ENCODE results near the gene GNA12. TPM values are rescaled to one million over a fixed set of nuclear protein-coding genes. Genes with fewer than 3 reads are reported as not detected.

GNA12 gene
- total RNA-seq, 1 experiment from 2014 or later: 15.0 TPM

GRCh38 chr7:2720024-2720423 lies 124.1 kb downstream of the GNA12 start:
- no peak overlapping the region for H3K4me3 ChIP-seq (ENCODE audit: low read length)
- no peaks in the 10 kb centered on the region for H3K36me3 ChIP-seq (ENCODE audit: low read depth, low read length)
- H3K79me2 ChIP-seq (ENCODE audit: low read length): no peaks in the 10 kb centered on the region
- no peaks in the 10 kb centered on the region for H3F3A ChIP-seq (ENCODE audit: low read length, unreplicated experiment)
- no peak for DNase-seq
- H4K20me1 ChIP-seq (ENCODE audit: low read length): no peaks in the 10 kb centered on the region
- no peak overlapping the region for H3K9ac ChIP-seq (ENCODE audit: low read length)
- 0 out of 2 replicates have a peak, but pooled peaks cover 3% of the 10 kb centered on the region for H3K4me1 ChIP-seq (ENCODE audit: insufficient read depth, low read length)
- H3K9me2 ChIP-seq (replicated peaks; ENCODE audit: low read length): no peaks in the 10 kb centered on the region
- TF ChIP-seq EZH2 (IDR thresholded peaks at IDR 0.05; ENCODE audit: low read length, unreplicated experiment): no peak
- TF ChIP-seq, protein P1, sequence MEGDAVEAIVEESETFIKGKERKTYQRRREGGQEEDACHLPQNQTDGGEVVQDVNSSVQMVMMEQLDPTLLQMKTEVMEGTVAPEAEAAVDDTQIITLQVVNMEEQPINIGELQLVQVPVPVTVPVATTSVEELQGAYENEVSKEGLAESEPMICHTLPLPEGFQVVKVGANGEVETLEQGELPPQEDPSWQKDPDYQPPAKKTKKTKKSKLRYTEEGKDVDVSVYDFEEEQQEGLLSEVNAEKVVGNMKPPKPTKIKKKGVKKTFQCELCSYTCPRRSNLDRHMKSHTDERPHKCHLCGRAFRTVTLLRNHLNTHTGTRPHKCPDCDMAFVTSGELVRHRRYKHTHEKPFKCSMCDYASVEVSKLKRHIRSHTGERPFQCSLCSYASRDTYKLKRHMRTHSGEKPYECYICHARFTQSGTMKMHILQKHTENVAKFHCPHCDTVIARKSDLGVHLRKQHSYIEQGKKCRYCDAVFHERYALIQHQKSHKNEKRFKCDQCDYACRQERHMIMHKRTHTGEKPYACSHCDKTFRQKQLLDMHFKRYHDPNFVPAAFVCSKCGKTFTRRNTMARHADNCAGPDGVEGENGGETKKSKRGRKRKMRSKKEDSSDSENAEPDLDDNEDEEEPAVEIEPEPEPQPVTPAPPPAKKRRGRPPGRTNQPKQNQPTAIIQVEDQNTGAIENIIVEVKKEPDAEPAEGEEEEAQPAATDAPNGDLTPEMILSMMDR (conservative IDR thresholded peaks at IDR 0.05; ENCODE audit: low read depth, low read length): no peak
- TF ChIP-seq EZH2phosphoT487 (IDR thresholded peaks at IDR 0.05; ENCODE audit: borderline replicate concordance, low read length): no peak
- BruUV-seq (replicated peaks): no TSS peak
- ATAC-seq: no peak
- intact Hi-C loops (cut with micrococcal nuclease): loop anchor here (2.0 to 5.0 kb wide), 2 partner anchors 101 to 142 kb away; no protein-coding TSS in a partner anchor
- no peaks in the 10 kb centered on the region for H3K9me3 ChIP-seq (ENCODE audit: low read length)
- no peak overlapping the region for H2AFZ ChIP-seq (ENCODE audit: low read length)
- POLR2A ChIA-PET (ENCODE audit: unreplicated experiment): no interaction called here
- H3K27me3 ChIP-seq (ENCODE audit: low read length): no peaks in the 10 kb centered on the region
- H3K4me2 ChIP-seq (ENCODE audit: low read length): no peak overlapping the region
- no peak overlapping the region for H3K27ac ChIP-seq (ENCODE audit: low read length)
- CTCF ChIA-PET: no interaction called here

DNA sequence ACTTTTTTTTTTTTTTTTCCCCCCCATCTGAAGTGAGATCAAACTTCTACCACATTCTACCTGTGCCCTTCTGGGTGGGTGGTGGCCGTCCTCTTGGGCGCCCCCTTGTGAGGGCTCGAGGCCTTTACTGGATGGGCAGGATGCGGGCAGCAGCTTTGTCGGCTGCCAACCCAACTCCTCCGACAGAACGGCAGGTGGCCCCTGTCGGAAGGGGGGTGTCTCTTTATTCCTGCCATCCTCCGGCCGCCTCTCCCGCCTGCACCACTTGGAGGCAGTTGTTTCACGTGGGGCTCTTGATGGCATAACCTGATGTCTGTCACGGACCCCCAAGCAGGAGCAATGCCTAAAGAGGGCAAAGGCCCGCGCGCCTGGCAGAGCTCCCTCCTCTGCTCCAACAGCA lies 125.1 kb downstream of the GNA12 start:
- intact Hi-C loops (cut with micrococcal nuclease): no loop called here
- no peaks in the 10 kb centered on the region for H3K9me2 ChIP-seq (replicated peaks; ENCODE audit: low read length)
- CTCF ChIA-PET: interaction anchor here (0.6 to 0.7 kb wide), 2 partner anchors 9 to 25 kb away, joined by 3 to 4 read pairs; no protein-coding TSS in a partner anchor
- H4K20me1 ChIP-seq (ENCODE audit: low read length): no peaks in the 10 kb centered on the region
- DNase-seq: peak; percentile 25
- 0 out of 2 replicates have a peak, but pooled peaks cover 3% of the 10 kb centered on the region for H3K4me1 ChIP-seq (ENCODE audit: insufficient read depth, low read length)
- H3K79me2 ChIP-seq (ENCODE audit: low read length): no peaks in the 10 kb centered on the region
- POLR2A ChIA-PET (ENCODE audit: unreplicated experiment): no interaction called here
- no peak overlapping the region for H3K27ac ChIP-seq (ENCODE audit: low read length)
- H3K27me3 ChIP-seq (ENCODE audit: low read length): no peaks in the 10 kb centered on the region
- H3K9ac ChIP-seq (ENCODE audit: low read length): no peak overlapping the region
- ATAC-seq: no peak
- H3K4me2 ChIP-seq (ENCODE audit: low read length): no peak overlapping the region
- H3K4me3 ChIP-seq (ENCODE audit: low read length): no peak overlapping the region
- no peaks in the 10 kb centered on the region for H3K9me3 ChIP-seq (ENCODE audit: low read length)
- H2AFZ ChIP-seq (ENCODE audit: low read length): no peak overlapping the region
- H3K36me3 ChIP-seq (ENCODE audit: low read depth, low read length): no peaks in the 10 kb centered on the region
- no TSS peak for BruUV-seq (replicated peaks)
- no peak for TF ChIP-seq EZH2 (IDR thresholded peaks at IDR 0.05; ENCODE audit: low read length, unreplicated experiment)
- TF ChIP-seq, protein P1 (conservative IDR thresholded peaks at IDR 0.05; ENCODE audit: low read depth, low read length): peak; percentile 56
- no peaks in the 10 kb centered on the region for H3F3A ChIP-seq (ENCODE audit: low read length, unreplicated experiment)

DNA sequence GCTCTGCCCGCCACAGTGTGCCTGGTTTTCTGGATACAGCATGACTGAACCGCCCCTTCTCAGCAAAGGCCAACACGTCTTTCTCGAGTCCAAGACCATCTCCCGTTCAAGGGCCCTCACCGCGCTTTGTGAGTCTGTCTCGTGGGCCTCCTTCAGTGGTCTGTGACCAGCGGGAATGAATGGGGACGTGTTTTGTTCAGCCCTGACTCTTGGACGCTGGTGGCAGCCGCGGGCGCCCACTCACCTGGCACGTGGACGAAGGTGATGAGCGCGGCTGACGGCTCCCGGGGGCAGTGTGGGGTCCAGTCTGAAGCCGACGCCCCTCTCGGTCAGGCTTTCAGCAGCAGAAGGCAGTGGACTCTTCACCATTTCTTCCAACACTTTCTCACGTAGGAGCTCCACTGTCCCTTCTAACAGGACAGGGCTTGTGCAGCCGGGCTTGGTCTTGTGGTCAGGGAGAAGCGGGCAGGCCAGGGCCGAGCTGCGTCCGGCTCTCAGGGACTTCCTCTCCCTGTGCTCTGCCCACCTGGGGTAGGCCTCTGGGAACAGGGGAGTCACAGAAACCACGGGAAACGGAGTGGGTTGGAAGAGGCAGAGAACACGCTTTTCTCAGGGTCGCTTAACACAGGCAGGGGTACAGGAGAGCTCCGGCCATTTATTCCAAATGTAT lies 125.7 kb downstream of the GNA12 start:
- H3K27me3 ChIP-seq (ENCODE audit: low read length): no peaks in the 10 kb centered on the region
- no peak overlapping the region for H3K4me2 ChIP-seq (ENCODE audit: low read length)
- no peaks in the 10 kb centered on the region for H3K36me3 ChIP-seq (ENCODE audit: low read depth, low read length)
- H3K4me3 ChIP-seq (ENCODE audit: low read length): no peak overlapping the region
- no peak overlapping the region for H3K27ac ChIP-seq (ENCODE audit: low read length)
- H3K4me1 ChIP-seq (ENCODE audit: insufficient read depth, low read length): 0 out of 2 replicates have a peak, but pooled peaks cover 3% of the 10 kb centered on the region
- intact Hi-C loops (cut with micrococcal nuclease): no loop called here
- CTCF ChIA-PET: interaction anchor here (0.6 kb wide), 1 partner anchor 25 kb away, joined by 3 read pairs; no protein-coding TSS in a partner anchor
- TF ChIP-seq, protein P1 (conservative IDR thresholded peaks at IDR 0.05; ENCODE audit: low read depth, low read length): no peak
- no peak for TF ChIP-seq EZH2phosphoT487 (IDR thresholded peaks at IDR 0.05; ENCODE audit: borderline replicate concordance, low read length)
- no peak for TF ChIP-seq EZH2 (IDR thresholded peaks at IDR 0.05; ENCODE audit: low read length, unreplicated experiment)
- no peaks in the 10 kb centered on the region for H3F3A ChIP-seq (ENCODE audit: low read length, unreplicated experiment)
- no peak overlapping the region for H2AFZ ChIP-seq (ENCODE audit: low read length)
- no TSS peak for BruUV-seq (replicated peaks)
- DNase-seq (no peak), ATAC-seq (no peak)
- no peaks in the 10 kb centered on the region for H4K20me1 ChIP-seq (ENCODE audit: low read length)
- H3K9me3 ChIP-seq (ENCODE audit: low read length): no peaks in the 10 kb centered on the region
- POLR2A ChIA-PET (ENCODE audit: unreplicated experiment): no interaction called here
- no peaks in the 10 kb centered on the region for H3K9me2 ChIP-seq (replicated peaks; ENCODE audit: low read length)
- H3K79me2 ChIP-seq (ENCODE audit: low read length): no peaks in the 10 kb centered on the region
- H3K9ac ChIP-seq (ENCODE audit: low read length): no peak overlapping the region

Data from PC-3 (cell line).